HEK293 (cell line): Measurements from ENCODE around the gene TWSG1.

Source experiments
- CTCF ChIA-PET: fragments of 350-600 bp; formaldehyde crosslinking; extraction: SDS; loops from one replicate; lab custom pipeline; 2021; ENCODE audit warnings: antibody characterized with exemption; lab: Yijun Ruan, JAX
- POLR2A ChIA-PET: fragments of 300-600 bp; formaldehyde crosslinking; extraction: SDS; loops from one replicate; lab custom pipeline; 2020; ENCODE audit warnings: antibody characterized with exemption, inconsistent platforms; lab: Yijun Ruan, JAX
- H3K27ac ChIP-seq: fragments of 200-500 bp; sonication (Bioruptor generic); 2 replicates; pipeline ENCODE4 v1.5.1; 2014; ENCODE audit warnings: low read depth, low read length, control low read depth, inconsistent platforms; ENCODE audit errors: extremely low read depth
- H3K36me3 ChIP-seq, 2 experiments: fragments of 200-500 bp in 1 of 2; sonication (Bioruptor generic) in 1 of 2; 1 replicate in 1 of 2; 2 replicates in 1 of 2; pipeline ENCODE4 v1.5.1; 2014 to 2017; ENCODE audit warnings: inconsistent platforms in 2 of 2, low read length in 2 of 2; ENCODE audit not compliant: control insufficient read depth in 2 of 2, insufficient read depth in 1 of 2
- H3K4me1 ChIP-seq: fragments of 200-500 bp; sonication (Bioruptor generic); 2 replicates; pipeline ENCODE4 v1.5.1; 2014; ENCODE audit warnings: mild to moderate bottlenecking, low read length, inconsistent platforms; ENCODE audit not compliant: control insufficient read depth, insufficient read depth
- H3K4me3 ChIP-seq: 2 replicates; pipeline ENCODE4 v1.5.1; 2011; ENCODE audit warnings: low read depth, mild to moderate bottlenecking, control low read depth, low read length, moderate library complexity
- H3K9me3 ChIP-seq: fragments of 200-500 bp; sonication (Bioruptor generic); 2 replicates; pipeline ENCODE4 v1.5.1; 2014; ENCODE audit warnings: low read depth, low read length, inconsistent platforms; ENCODE audit not compliant: control insufficient read depth, insufficient read depth
- AEBP2 ChIP-seq: fragments of 450-650 bp; formaldehyde crosslinking; IDR thresholded peaks from 2 replicates; pipeline ENCODE4 v1.5.1; 2016; ENCODE audit warnings: missing biosample characterization, missing genetic modification characterization, borderline replicate concordance
- EGR2 ChIP-seq: fragments of 450-650 bp; formaldehyde crosslinking; IDR thresholded peaks from 2 replicates; pipeline ENCODE4 v1.5.1; 2016; ENCODE audit warnings: low read depth, missing biosample characterization, missing genetic modification characterization
- GLI4 ChIP-seq: fragments of 450-650 bp; formaldehyde crosslinking; IDR thresholded peaks from 2 replicates; pipeline ENCODE4 v1.5.1; 2016; ENCODE audit warnings: missing biosample characterization, missing genetic modification characterization
- HOXD13 ChIP-seq: sonication (generic); formaldehyde crosslinking; IDR thresholded peaks from 2 replicates; pipeline ENCODE4 v1.8.0; 2022; ENCODE audit warnings: missing genetic modification reagents, borderline replicate concordance
- PRDM4 ChIP-seq: fragments of 450-650 bp; formaldehyde crosslinking; IDR thresholded peaks from 2 replicates; pipeline ENCODE4 v1.5.1; 2017; ENCODE audit warnings: missing biosample characterization, missing genetic modification characterization
- SP7 ChIP-seq: fragments of 450-650 bp; formaldehyde crosslinking; IDR thresholded peaks from 2 replicates; pipeline ENCODE4 v1.5.1; 2016; ENCODE audit warnings: missing biosample characterization, missing genetic modification characterization
- ZBTB10 ChIP-seq: fragments of 450-650 bp; formaldehyde crosslinking; IDR thresholded peaks from 2 replicates; pipeline ENCODE4 v1.5.1; 2016; ENCODE audit warnings: missing biosample characterization, missing genetic modification characterization
- ZBTB48 ChIP-seq: fragments of 450-650 bp; formaldehyde crosslinking; IDR thresholded peaks from 2 replicates; pipeline ENCODE4 v1.5.1; 2016; ENCODE audit warnings: missing biosample characterization, missing genetic modification characterization
- ZBTB6 ChIP-seq: fragments of 450-650 bp; formaldehyde crosslinking; IDR thresholded peaks from 2 replicates; pipeline ENCODE4 v1.5.1; 2017; ENCODE audit warnings: missing biosample characterization, missing genetic modification characterization
- ZFP69B ChIP-seq: fragments of 450-650 bp; formaldehyde crosslinking; IDR thresholded peaks from 2 replicates; pipeline ENCODE4 v1.5.1; 2016; ENCODE audit warnings: missing biosample characterization, missing genetic modification characterization
- ZNF140 ChIP-seq: fragments of 450-650 bp; formaldehyde crosslinking; IDR thresholded peaks from 2 replicates; pipeline ENCODE4 v1.5.1; 2016; ENCODE audit warnings: missing biosample characterization, missing genetic modification characterization
- ZNF221 ChIP-seq: fragments of 450-650 bp; formaldehyde crosslinking; IDR thresholded peaks from 2 replicates; pipeline ENCODE4 v1.5.1; 2017; ENCODE audit warnings: missing biosample characterization, missing genetic modification characterization, borderline replicate concordance
- ZNF302 ChIP-seq: fragments of 450-650 bp; formaldehyde crosslinking; IDR thresholded peaks from 2 replicates; pipeline ENCODE4 v1.5.1; 2016; ENCODE audit warnings: missing biosample characterization, missing genetic modification characterization, low read depth
- ZNF362 ChIP-seq: fragments of 450-650 bp; formaldehyde crosslinking; IDR thresholded peaks from 2 replicates; pipeline ENCODE4 v1.5.1; 2016; ENCODE audit warnings: missing biosample characterization, missing genetic modification characterization
- ZNF366 ChIP-seq: fragments of 450-650 bp; formaldehyde crosslinking; conservative IDR thresholded peaks from 2 replicates; pipeline ENCODE4 v1.5.1; 2016; ENCODE audit warnings: missing biosample characterization, missing genetic modification characterization
- ZNF416 ChIP-seq: fragments of 450-650 bp; formaldehyde crosslinking; IDR thresholded peaks from 2 replicates; pipeline ENCODE4 v1.5.1; 2016; ENCODE audit warnings: missing biosample characterization, missing genetic modification characterization
- ZNF433 ChIP-seq: fragments of 450-650 bp; formaldehyde crosslinking; IDR thresholded peaks from 2 replicates; pipeline ENCODE4 v1.5.1; 2016; ENCODE audit warnings: missing biosample characterization, missing genetic modification characterization, low read depth
- ZNF529 ChIP-seq: fragments of 450-650 bp; formaldehyde crosslinking; IDR thresholded peaks from 2 replicates; pipeline ENCODE4 v1.5.1; 2017; ENCODE audit warnings: missing genetic modification characterization, missing biosample characterization; ENCODE audit not compliant: insufficient replicate concordance
- ZNF549 ChIP-seq: fragments of 450-650 bp; IDR thresholded peaks from 2 replicates; pipeline ENCODE4 v1.5.1; 2018; ENCODE audit warnings: missing biosample characterization, missing genetic modification characterization, mild to moderate bottlenecking, inconsistent platforms, moderate library complexity
- ZNF596 ChIP-seq: fragments of 450-650 bp; IDR thresholded peaks from 2 replicates; pipeline ENCODE4 v1.5.0; 2018; ENCODE audit warnings: missing biosample characterization, mild to moderate bottlenecking, missing genetic modification characterization, moderate library complexity
- ZNF600 ChIP-seq: fragments of 450-650 bp; formaldehyde crosslinking; IDR thresholded peaks from 2 replicates; pipeline ENCODE4 v1.5.1; 2016; ENCODE audit warnings: missing biosample characterization, missing genetic modification characterization
- ZNF621 ChIP-seq: fragments of 450-650 bp; formaldehyde crosslinking; IDR thresholded peaks from 2 replicates; pipeline ENCODE4 v1.5.1; 2017; ENCODE audit warnings: missing biosample characterization, missing genetic modification characterization
- ZNF670 ChIP-seq: fragments of 450-650 bp; formaldehyde crosslinking; IDR thresholded peaks from 2 replicates; pipeline ENCODE4 v1.5.1; 2016; ENCODE audit warnings: missing biosample characterization, missing genetic modification characterization, low read depth
- ZNF776 ChIP-seq: fragments of 450-650 bp; formaldehyde crosslinking; IDR thresholded peaks from 2 replicates; pipeline ENCODE4 v1.5.0; 2017; ENCODE audit warnings: missing biosample characterization, missing genetic modification characterization, borderline replicate concordance

TWSG1 gene

GRCh38 chr18:9364242-9364641 lies 29.7 kb downstream of the TWSG1 start (continued):
- TF ChIP-seq AEBP2 (tag by site-specific recombination) (no peak), SP7 (tag by site-specific recombination) (no peak), ZNF416 (tag by site-specific recombination) (no peak), ZNF302 (tag by site-specific recombination) (no peak), ZNF670 (no peak)

- TF ChIP-seq ZNF549 (tag by site-specific recombination), result no peak
- TF ChIP-seq ZNF302 (tag by site-specific recombination), result no peak
- no peak for TF ChIP-seq ZNF366 (tag by site-specific recombination)
- no peak for TF ChIP-seq ZNF433
- no peak for TF ChIP-seq GLI4 (tag by site-specific recombination)
- TF ChIP-seq ZNF600 (tag by site-specific recombination), result no peak
- no peak for TF ChIP-seq ZNF621 (tag by site-specific recombination)
- TF ChIP-seq EGR2, result no peak
- no peak for TF ChIP-seq ZNF596
- Histone ChIP-seq H3K4me1 (no peaks in the 10 kb centered on the region), H3K9me3 (no peaks in the 10 kb centered on the region), H3K27ac (no peak overlapping the region), H3K36me3 (peaks cover 11 to 17% of the 10 kb centered on the region in 2 experiments), H3K4me3 (no peak overlapping the region)
- CTCF ChIA-PET, result interaction anchor here (0.6 to 1.3 kb wide), 5 partner anchors 19 to 151 kb away, joined by 3 to 5 read pairs (median 3); no protein-coding TSS in a partner anchor
- POLR2A ChIA-PET, result no interaction called here
Observed at GRCh38 chr18:9365406-9365805, 30.8 kb downstream of the TWSG1 start.

GRCh38 chr18:9366126-9366714 lies 31.6 kb downstream of the TWSG1 start:
- peaks cover 11 to 14% of the 10 kb centered on the region in 2 experiments; a peak in 2 of 3 replicates for H3K36me3 ChIP-seq
- POLR2A ChIA-PET, result interaction anchor here (0.8 kb wide), 1 partner anchor 32 kb away, joined by 3 read pairs; the partner anchor contains the start of gene TWSG1
- no peaks in the 10 kb centered on the region for H3K9me3 ChIP-seq
- H3K27ac ChIP-seq, result no peak overlapping the region
- no peak overlapping the region for H3K4me3 ChIP-seq
- H3K4me1 ChIP-seq, result no peaks in the 10 kb centered on the region
- CTCF ChIA-PET, result interaction anchor here (0.6 to 1.0 kb wide), 5 partner anchors 20 to 1332 kb away, joined by 3 to 5 read pairs (median 3); no protein-coding TSS in a partner anchor
- TF ChIP-seq ZFP69B (tag by site-specific recombination) (no peak), ZNF362 (tag by site-specific recombination) (no peak), ZNF600 (tag by site-specific recombination) (no peak), ZBTB6 (tag by site-specific recombination) (no peak), ZNF776 (tag by site-specific recombination) (no peak), ZNF302 (tag by site-specific recombination) (no peak), ZBTB48 (no peak), ZNF529 (tag by site-specific recombination) (no peak), PRDM4 (tag by site-specific recombination) (no peak), ZNF221 (tag by site-specific recombination) (no peak), HOXD13 (CRISPR knock-in tag) (no peak), ZNF621 (tag by site-specific recombination) (no peak), ZNF140 (tag by site-specific recombination) (no peak), ZBTB10 (tag by site-specific recombination) (no peak)
